SU-DHL-6 (cell line): ENCODE data around the gene OSGEP.

Experiments used
- H2AFZ ChIP-seq: fragments of 200-600 bp; sonication (generic); 2 replicates; pipeline ENCODE4 v1.6.1; 2014; ENCODE audit warnings: low read depth, mild to moderate bottlenecking, moderate library complexity, mixed read lengths, antibody characterized with exemption, low read length; ENCODE audit not compliant: severe bottlenecking
- H3F3A ChIP-seq: fragments of 200-600 bp; shearing (Covaris generic); 2 replicates; pipeline ENCODE4 v1.6.0; 2016; ENCODE audit warnings: antibody characterized with exemption, mild to moderate bottlenecking; ENCODE audit not compliant: insufficient read depth
- H3K27ac ChIP-seq: fragments of 200-600 bp; sonication (generic); 2 replicates; pipeline ENCODE4 v1.5.1; 2016; ENCODE audit warnings: low read depth, mild to moderate bottlenecking, low read length, moderate library complexity, mixed read lengths
- H3K27me3 ChIP-seq: fragments of 200-600 bp; sonication (generic), shearing (Covaris generic); 2 replicates; pipeline ENCODE4 v1.6.0; 2014; ENCODE audit warnings: mild to moderate bottlenecking, low read length
- H3K36me3 ChIP-seq: fragments of 200-600 bp; sonication (generic); 2 replicates; pipeline ENCODE4 v1.6.1; 2014; ENCODE audit warnings: mild to moderate bottlenecking, low read length, mixed read lengths
- H3K4me2 ChIP-seq: fragments of 300-600, 200-600 bp; shearing (Covaris generic), sonication (generic); 2 replicates; pipeline ENCODE4 v1.6.0; 2014; ENCODE audit warnings: low read length, low read depth, mild to moderate bottlenecking; ENCODE audit not compliant: poor library complexity, severe bottlenecking
- H3K4me3 ChIP-seq: fragments of 200-600 bp; sonication (generic); 2 replicates; pipeline ENCODE4 v1.5.1; 2014; ENCODE audit warnings: antibody characterized with exemption, low read length, mild to moderate bottlenecking, mixed read lengths; ENCODE audit not compliant: insufficient read depth, poor library complexity, severe bottlenecking
- H3K79me2 ChIP-seq: fragments of 200-600 bp; sonication (generic); 2 replicates; pipeline ENCODE4 v1.6.1; 2014; ENCODE audit warnings: mild to moderate bottlenecking, low read length, moderate library complexity; ENCODE audit not compliant: insufficient read depth
- H3K9ac ChIP-seq: fragments of 200-600 bp; sonication (generic); 2 replicates; pipeline ENCODE4 v1.7.0; 2014; ENCODE audit warnings: mild to moderate bottlenecking, low read length
- H3K9me2 ChIP-seq: fragments of 200-600 bp; sonication (generic); replicated peaks from 2 replicates; pipeline ENCODE4 v1.6.1; 2014; ENCODE audit warnings: low read length; ENCODE audit not compliant: insufficient read depth
- H3K9me3 ChIP-seq: fragments of 200-600 bp; sonication (generic); 2 replicates; pipeline ENCODE4 v1.6.1; 2014; ENCODE audit warnings: low read length, mixed read lengths; ENCODE audit not compliant: insufficient read depth
- H4K20me1 ChIP-seq: fragments of 200-600 bp; sonication (generic); 2 replicates; pipeline ENCODE4 v1.6.1; 2014; ENCODE audit warnings: low read depth, mild to moderate bottlenecking, antibody characterized with exemption, low read length, moderate library complexity, mixed read lengths
- CTCF ChIP-seq: fragments of 200-600 bp; sonication (generic); IDR thresholded peaks from one replicate; pipeline ENCODE4 v1.5.1; 2017; ENCODE audit warnings: antibody characterized with exemption, mild to moderate bottlenecking, low read length, moderate library complexity; ENCODE audit not compliant: insufficient read depth, poor library complexity, severe bottlenecking
- EZH2phosphoT487 ChIP-seq: fragments of 200-600 bp; sonication (generic), shearing (Covaris generic); conservative IDR thresholded peaks from 2 replicates; pipeline ENCODE4 v1.6.1; 2018; ENCODE audit warnings: mild to moderate bottlenecking, antibody characterized with exemption, low read length, moderate library complexity, mixed read lengths

The OSGEP gene

GRCh38 chr14:20486684-20487395, 32.2 kb upstream of the OSGEP start:
- Histone ChIP-seq H3K27ac (no peak overlapping the region), H3K9ac (no peak overlapping the region), H3K9me3 (no peaks in the 10 kb centered on the region), H3K36me3 (no peaks in the 10 kb centered on the region), H4K20me1 (no peaks in the 10 kb centered on the region), H3F3A (no peaks in the 10 kb centered on the region), H2AFZ (no peak overlapping the region), H3K9me2 (no peaks in the 10 kb centered on the region), H3K4me3 (no peak overlapping the region), H3K27me3 (no peaks in the 10 kb centered on the region), H3K4me2 (no peak overlapping the region), H3K79me2 (no peaks in the 10 kb centered on the region)
- TF ChIP-seq CTCF (no peak), EZH2phosphoT487 (no peak)

DNA sequence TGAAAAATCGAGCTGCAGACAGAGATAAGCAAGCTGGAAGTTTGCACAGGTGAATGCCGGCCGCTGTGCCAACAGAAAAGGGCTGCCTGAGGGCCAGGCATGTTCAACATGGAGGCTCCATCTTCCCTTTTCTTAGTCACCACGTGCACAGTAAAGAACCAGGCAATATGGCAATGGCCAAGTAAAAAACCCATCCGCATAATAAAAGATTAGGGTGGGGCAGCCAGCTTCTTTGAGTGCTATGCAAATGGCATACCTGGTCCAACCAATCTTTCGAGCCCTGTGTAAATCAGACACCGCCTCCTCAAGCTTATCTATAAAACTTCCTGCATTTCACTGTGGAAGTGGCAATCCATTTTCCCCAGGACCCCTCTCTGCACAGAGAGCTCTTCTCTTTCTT, 31.3 kb upstream of the OSGEP start:
- H2AFZ ChIP-seq = no peak overlapping the region
- H3K79me2 ChIP-seq = no peaks in the 10 kb centered on the region
- H4K20me1 ChIP-seq = no peaks in the 10 kb centered on the region
- H3K9me3 ChIP-seq = no peaks in the 10 kb centered on the region
- no peaks in the 10 kb centered on the region for H3K9me2 ChIP-seq
- H3K27me3 ChIP-seq = no peaks in the 10 kb centered on the region
- H3K9ac ChIP-seq = no peak overlapping the region
- H3K36me3 ChIP-seq = no peaks in the 10 kb centered on the region
- H3K4me3 ChIP-seq = no peak overlapping the region
- no peaks in the 10 kb centered on the region for H3F3A ChIP-seq
- no peak overlapping the region for H3K27ac ChIP-seq
- no peak overlapping the region for H3K4me2 ChIP-seq
- TF ChIP-seq CTCF (no peak), EZH2phosphoT487 (no peak)

DNA sequence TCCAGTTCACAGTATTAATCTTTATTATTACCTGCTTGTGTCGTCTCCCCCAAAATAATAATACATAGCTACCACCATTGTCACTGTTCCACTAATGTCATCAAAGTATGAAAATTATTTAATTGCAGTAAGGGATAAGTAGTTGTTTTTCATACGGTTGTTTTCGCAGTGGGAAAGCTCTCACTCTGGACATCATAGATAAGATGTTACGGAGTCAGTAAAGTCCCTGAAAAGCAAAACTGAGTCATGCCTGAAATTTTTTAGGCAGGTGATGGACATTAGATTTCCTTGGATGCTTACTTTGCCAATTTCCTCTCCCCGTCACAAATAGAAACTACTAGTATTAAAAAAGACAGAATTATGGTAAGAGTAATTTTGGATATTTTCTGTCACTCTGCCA, 27.8 kb upstream of the OSGEP start:
- Histone ChIP-seq H3K36me3 (peaks cover 13% of the 10 kb centered on the region; the same call in 1 of the 2 replicates), H3K27me3 (no peaks in the 10 kb centered on the region), H3K9me3 (no peaks in the 10 kb centered on the region), H3K79me2 (no peaks in the 10 kb centered on the region), H2AFZ (no peak overlapping the region), H3K4me3 (no peak overlapping the region), H3K9me2 (no peaks in the 10 kb centered on the region), H3K9ac (no peak overlapping the region), H3K4me2 (no peak overlapping the region), H3K27ac (no peak overlapping the region), H4K20me1 (no peaks in the 10 kb centered on the region), H3F3A (no peaks in the 10 kb centered on the region; the same call in 1 of the 2 replicates)
- TF ChIP-seq CTCF = no peak
- TF ChIP-seq EZH2phosphoT487 = no peak
